ENCODE data around the gene ZNF211. TPM values are rescaled to one million over a fixed set of nuclear protein-coding genes. Genes with fewer than 3 reads are reported as not detected.

The ZNF211 gene
- total RNA-seq, 4 donors from 2014 or later, result 8.8 to 20.6 (median 16.8) TPM

DNA sequence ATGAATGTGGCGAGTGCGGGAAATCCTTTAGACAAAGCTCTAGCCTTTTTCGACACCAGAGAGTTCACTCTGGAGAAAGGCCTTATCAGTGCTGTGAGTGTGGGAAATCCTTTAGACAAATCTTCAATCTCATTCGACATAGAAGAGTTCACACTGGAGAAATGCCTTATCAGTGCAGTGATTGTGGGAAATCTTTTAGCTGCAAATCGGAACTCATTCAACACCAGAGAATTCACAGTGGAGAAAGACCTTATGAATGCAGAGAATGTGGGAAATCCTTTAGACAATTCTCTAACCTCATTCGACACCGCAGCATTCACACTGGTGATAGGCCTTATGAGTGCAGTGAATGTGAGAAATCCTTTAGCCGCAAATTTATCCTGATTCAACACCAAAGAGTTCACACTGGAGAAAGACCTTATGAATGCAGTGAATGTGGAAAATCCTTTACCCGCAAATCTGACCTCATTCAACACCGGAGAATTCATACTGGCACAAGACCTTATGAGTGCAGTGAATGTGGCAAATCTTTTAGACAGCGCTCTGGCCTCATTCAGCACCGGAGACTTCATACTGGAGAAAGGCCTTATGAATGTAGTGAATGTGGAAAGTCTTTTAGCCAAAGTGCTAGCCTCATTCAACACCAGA lies 54.5 kb downstream of the ZNF211 start:
- Histone ChIP-seq H3K27me3 (no peaks in the 10 kb centered on the region), H3K4me1 (peaks cover 0 to 11% (median 3%) of the 10 kb centered on the region in 4 donors), H3K4me3 (no peak overlapping the region), H3K36me3 (peaks cover 0 to 47% (median 0%) of the 10 kb centered on the region in 3 donors), H3K27ac (no peak overlapping the region), H3K9me3 (peaks cover 0 to 93% (median 42%) of the 10 kb centered on the region in 4 donors)
- TF ChIP-seq POLR2A (IDR thresholded peaks at IDR 0.05), result no peak
- TF ChIP-seq, protein P1, sequence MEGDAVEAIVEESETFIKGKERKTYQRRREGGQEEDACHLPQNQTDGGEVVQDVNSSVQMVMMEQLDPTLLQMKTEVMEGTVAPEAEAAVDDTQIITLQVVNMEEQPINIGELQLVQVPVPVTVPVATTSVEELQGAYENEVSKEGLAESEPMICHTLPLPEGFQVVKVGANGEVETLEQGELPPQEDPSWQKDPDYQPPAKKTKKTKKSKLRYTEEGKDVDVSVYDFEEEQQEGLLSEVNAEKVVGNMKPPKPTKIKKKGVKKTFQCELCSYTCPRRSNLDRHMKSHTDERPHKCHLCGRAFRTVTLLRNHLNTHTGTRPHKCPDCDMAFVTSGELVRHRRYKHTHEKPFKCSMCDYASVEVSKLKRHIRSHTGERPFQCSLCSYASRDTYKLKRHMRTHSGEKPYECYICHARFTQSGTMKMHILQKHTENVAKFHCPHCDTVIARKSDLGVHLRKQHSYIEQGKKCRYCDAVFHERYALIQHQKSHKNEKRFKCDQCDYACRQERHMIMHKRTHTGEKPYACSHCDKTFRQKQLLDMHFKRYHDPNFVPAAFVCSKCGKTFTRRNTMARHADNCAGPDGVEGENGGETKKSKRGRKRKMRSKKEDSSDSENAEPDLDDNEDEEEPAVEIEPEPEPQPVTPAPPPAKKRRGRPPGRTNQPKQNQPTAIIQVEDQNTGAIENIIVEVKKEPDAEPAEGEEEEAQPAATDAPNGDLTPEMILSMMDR (IDR thresholded peaks at IDR 0.05), result no peak
- DNase-seq, result no peak

DNA sequence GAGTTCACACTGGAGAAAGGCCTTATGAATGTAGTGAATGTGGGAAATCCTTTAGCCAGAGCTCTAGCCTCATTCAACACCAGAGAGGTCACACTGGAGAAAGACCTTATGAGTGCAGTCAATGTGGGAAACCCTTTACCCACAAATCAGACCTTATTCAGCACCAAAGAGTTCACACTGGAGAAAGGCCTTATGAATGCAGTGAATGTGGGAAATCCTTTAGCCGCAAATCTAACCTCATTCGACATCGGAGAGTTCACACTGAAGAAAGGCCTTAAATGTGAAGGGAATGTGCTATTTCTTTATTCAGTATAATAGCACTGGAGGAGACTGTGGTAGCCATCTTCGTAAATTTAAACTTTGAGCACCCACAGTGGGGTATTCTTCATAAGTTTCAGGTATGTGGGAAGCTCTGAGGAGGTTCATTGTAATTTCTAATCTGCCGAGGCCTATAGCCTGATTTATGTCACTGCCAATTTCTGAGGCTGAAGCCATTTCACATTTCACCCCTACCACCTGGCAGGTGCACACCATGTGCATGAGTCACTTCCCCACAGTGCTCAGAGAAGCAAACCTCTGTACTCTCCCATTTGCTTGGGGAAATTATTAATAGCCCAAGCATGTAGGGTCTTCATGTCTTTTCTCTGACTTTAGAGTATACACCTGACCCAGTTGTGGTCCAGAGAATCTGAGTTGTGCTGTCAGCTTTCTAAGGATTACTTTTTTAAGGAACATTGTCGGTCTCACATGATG lies 55.2 kb downstream of the ZNF211 start:
- peaks cover 0 to 5% (median 0%) of the 10 kb centered on the region in 4 donors for H3K4me1 ChIP-seq
- no peaks in the 10 kb centered on the region for H3K27me3 ChIP-seq
- no peak overlapping the region for H3K27ac ChIP-seq
- peaks cover 0 to 47% (median 0%) of the 10 kb centered on the region in 3 donors for H3K36me3 ChIP-seq
- TF ChIP-seq, protein P1 (IDR thresholded peaks at IDR 0.05), result no peak
- no peak for TF ChIP-seq POLR2A (IDR thresholded peaks at IDR 0.05)
- H3K9me3 ChIP-seq, result peaks cover 0 to 97% (median 41%) of the 10 kb centered on the region in 4 donors
- no peak for DNase-seq
- no peak overlapping the region for H3K4me3 ChIP-seq

DNA sequence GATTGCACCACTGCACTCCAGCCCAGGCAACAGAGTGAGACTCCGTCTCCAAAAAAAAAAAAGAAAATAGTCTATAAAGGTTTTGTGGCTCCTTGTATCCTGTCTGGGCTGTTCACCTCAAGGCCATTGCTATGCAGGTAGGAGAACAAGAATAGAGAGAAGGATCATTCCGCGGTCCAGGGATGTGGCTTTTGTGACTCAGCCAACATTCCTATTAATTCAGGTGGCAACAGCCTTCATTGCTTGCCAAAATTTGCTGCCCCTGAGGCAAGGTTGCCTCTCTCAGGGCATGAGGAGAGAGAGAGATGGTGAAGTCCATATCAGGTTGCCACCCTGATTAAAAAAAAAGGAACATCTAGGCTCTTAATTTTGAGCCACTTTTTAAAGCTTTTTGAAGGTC lies 56.8 kb downstream of the ZNF211 start:
- Histone ChIP-seq H3K9me3 (peaks cover 0 to 97% (median 30%) of the 10 kb centered on the region in 4 donors), H3K36me3 (peaks cover 0 to 45% (median 0%) of the 10 kb centered on the region in 3 donors), H3K4me1 (no peaks in the 10 kb centered on the region), H3K4me3 (no peak overlapping the region), H3K27ac (no peak overlapping the region), H3K27me3 (no peaks in the 10 kb centered on the region)
- TF ChIP-seq, protein P1 (IDR thresholded peaks at IDR 0.05), result no peak
- TF ChIP-seq POLR2A (IDR thresholded peaks at IDR 0.05), result no peak
- DNase-seq, result no peak

Other genes with a start within 250 kb of the ZNF211 start
- 10 to 100 TPM; 10.7 to 47.9 (median 20.7) TPM for gene ZNF548, start 243.3 kb upstream of the ZNF211 start, total RNA-seq
- 10 to 100 TPM in 3 of 4 donors, 1 to 10 TPM in 1; 7.9 to 21.5 (median 14.6) TPM for gene ZNF17, start 222.0 kb upstream of the ZNF211 start, total RNA-seq
- 10 to 100 TPM in 2 of 4 donors, 1 to 10 TPM in 2; 5.7 to 12.8 (median 10.6) TPM for gene ZNF749, start 197.8 kb upstream of the ZNF211 start, total RNA-seq
- 1 to 10 TPM in 1 of 4 donors, not detected in 3; 1.1 TPM for gene VN1R1, start 176.0 kb upstream of the ZNF211 start, total RNA-seq
- gene ZNF772, start 155.6 kb upstream of the ZNF211 start, total RNA-seq, result 10 to 100 TPM in 2 of 4 donors, 1 to 10 TPM in 2; 4.0 to 32.2 (median 12.0) TPM
- 10 to 100 TPM in 1 of 4 donors, 1 to 10 TPM in 2, under 1 TPM in 1; 0.83 to 16.7 (median 5.4) TPM for gene ZNF419, start 145.4 kb upstream of the ZNF211 start, total RNA-seq
- gene ZNF773, start 133.2 kb upstream of the ZNF211 start, total RNA-seq, result 10 to 100 TPM in 1 of 4 donors, 1 to 10 TPM in 3; 6.3 to 10.7 (median 9.7) TPM
- gene ZNF549, start 105.8 kb upstream of the ZNF211 start, total RNA-seq, result 1 to 10 TPM; 4.0 to 7.4 (median 4.7) TPM
- gene ZNF550, start 73.3 kb upstream of the ZNF211 start, total RNA-seq, result 10 to 100 TPM in 2 of 4 donors, 1 to 10 TPM in 2; 5.4 to 17.4 (median 12.3) TPM
- 1 to 10 TPM; 1.9 to 5.8 (median 2.9) TPM for gene ZNF416, start 54.3 kb upstream of the ZNF211 start, total RNA-seq
- gene ZIK1, start 49.0 kb upstream of the ZNF211 start, total RNA-seq, result 1 to 10 TPM in 3 of 4 donors, under 1 TPM in 1; 0.54 to 6.6 (median 1.9) TPM
- gene ZNF530, start 33.3 kb upstream of the ZNF211 start, total RNA-seq, result 1 to 10 TPM in 3 of 4 donors, under 1 TPM in 1; 0.76 to 4.1 (median 1.8) TPM
- 10 to 100 TPM in 2 of 4 donors, 1 to 10 TPM in 2; 9.6 to 18.9 (median 12.8) TPM for gene ZNF134, start 18.9 kb upstream of the ZNF211 start, total RNA-seq
- not detected for gene ZSCAN4, start 35.8 kb downstream of the ZNF211 start, total RNA-seq
- 10 to 100 TPM in 3 of 4 donors, 1 to 10 TPM in 1; 9.1 to 17.9 (median 12.5) TPM for gene ZNF551, start 48.8 kb downstream of the ZNF211 start, total RNA-seq
- 1 to 10 TPM in 2 of 4 donors, under 1 TPM in 2; 0.57 to 5.0 (median 1.3) TPM for gene ZNF154, start 76.0 kb downstream of the ZNF211 start, total RNA-seq
- gene ZNF671, start 94.5 kb downstream of the ZNF211 start, total RNA-seq, result 1 to 10 TPM; 2.6 to 5.0 (median 3.7) TPM
- 10 to 100 TPM; 11.3 to 25.6 (median 15.8) TPM for gene ZNF776, start 113.6 kb downstream of the ZNF211 start, total RNA-seq
- gene ZNF586, start 136.5 kb downstream of the ZNF211 start, total RNA-seq, result 10 to 100 TPM; 14.2 to 39.6 (median 23.8) TPM
- 10 to 100 TPM in 3 of 4 donors, 1 to 10 TPM in 1; 7.4 to 49.2 (median 37.4) TPM for gene ZNF552, start 181.7 kb downstream of the ZNF211 start, total RNA-seq
- 10 to 100 TPM; 19.3 to 32.4 (median 25.0) TPM for gene ZNF587B, start 197.1 kb downstream of the ZNF211 start, total RNA-seq
- 10 to 100 TPM; 35.7 to 74.7 (median 62.8) TPM for gene ZNF587, start 216.7 kb downstream of the ZNF211 start, total RNA-seq